DOHH2 (cell line): ENCODE measurements around the gene OR10H3.

Experiments
- H3F3A ChIP-seq: fragments of 200-600 bp; sonication (generic), shearing (Covaris generic); 2 replicates; pipeline ENCODE4 v1.6.0; 2016; ENCODE audit warnings: antibody characterized with exemption, mild to moderate bottlenecking; ENCODE audit not compliant: control insufficient read depth, insufficient read depth
- H3K27ac ChIP-seq: fragments of 200-600 bp; sonication (generic); 2 replicates; pipeline ENCODE4 v1.5.1; 2014; ENCODE audit warnings: low read depth, mild to moderate bottlenecking, low read length, moderate library complexity
- H3K27me3 ChIP-seq: fragments of 200-600 bp; sonication (generic); 2 replicates; pipeline ENCODE4 v1.6.1; 2014; ENCODE audit warnings: mild to moderate bottlenecking, low read length, mixed read lengths; ENCODE audit not compliant: control insufficient read depth
- H3K36me3 ChIP-seq: fragments of 200-600 bp; sonication (generic); 2 replicates; pipeline ENCODE4 v1.6.1; 2014; ENCODE audit warnings: mild to moderate bottlenecking, low read length, moderate library complexity, mixed read lengths; ENCODE audit not compliant: control insufficient read depth
- H3K4me1 ChIP-seq: fragments of 200-600 bp; sonication (generic); 2 replicates; pipeline ENCODE4 v1.6.1; 2014; ENCODE audit warnings: mild to moderate bottlenecking, low read length, mixed read lengths; ENCODE audit not compliant: control insufficient read depth
- H3K4me2 ChIP-seq: fragments of 200-600 bp; sonication (generic); 2 replicates; pipeline ENCODE4 v1.6.0; 2014; ENCODE audit warnings: mild to moderate bottlenecking, low read length, moderate library complexity
- H3K4me3 ChIP-seq: fragments of 200-600 bp; sonication (generic); 2 replicates; pipeline ENCODE4 v1.5.1; 2014; ENCODE audit warnings: mild to moderate bottlenecking, low read length, mixed read lengths
- H3K79me2 ChIP-seq: fragments of 200-600 bp; sonication (generic); 2 replicates; pipeline ENCODE4 v1.6.1; 2014; ENCODE audit warnings: mild to moderate bottlenecking, low read length, mixed read lengths; ENCODE audit not compliant: control insufficient read depth
- H3K9me2 ChIP-seq: fragments of 200-600 bp; sonication (generic); replicated peaks from 2 replicates; pipeline ENCODE4 v1.6.1; 2014; ENCODE audit warnings: mild to moderate bottlenecking, low read length, mixed read lengths; ENCODE audit not compliant: control insufficient read depth
- H3K9me3 ChIP-seq: fragments of 200-600 bp; sonication (generic); 2 replicates; pipeline ENCODE4 v1.6.1; 2014; ENCODE audit warnings: antibody characterized with exemption, low read length, mixed read lengths; ENCODE audit not compliant: control insufficient read depth, insufficient read depth
- H4K20me1 ChIP-seq: fragments of 200-600 bp; sonication (generic); 2 replicates; pipeline ENCODE4 v1.6.0; 2014; ENCODE audit warnings: low read depth, mild to moderate bottlenecking, antibody characterized with exemption, low read length, moderate library complexity; ENCODE audit not compliant: control insufficient read depth, insufficient read depth
- EZH2phosphoT487 ChIP-seq: fragments of 200-600 bp; sonication (generic); IDR thresholded peaks from 2 replicates; pipeline ENCODE4 v1.6.1; 2017; ENCODE audit warnings: borderline replicate concordance, mild to moderate bottlenecking, antibody characterized with exemption, low read length, moderate library complexity, mixed read lengths
- TF ChIP-seq, protein P1 (sequence below): fragments of 200-600 bp; sonication (generic); IDR thresholded peaks from one replicate; pipeline ENCODE4 v1.5.1; 2014; ENCODE audit warnings: antibody characterized with exemption, mild to moderate bottlenecking, low read depth, low read length; ENCODE audit not compliant: poor library complexity, severe bottlenecking

Gene OR10H3

DNA sequence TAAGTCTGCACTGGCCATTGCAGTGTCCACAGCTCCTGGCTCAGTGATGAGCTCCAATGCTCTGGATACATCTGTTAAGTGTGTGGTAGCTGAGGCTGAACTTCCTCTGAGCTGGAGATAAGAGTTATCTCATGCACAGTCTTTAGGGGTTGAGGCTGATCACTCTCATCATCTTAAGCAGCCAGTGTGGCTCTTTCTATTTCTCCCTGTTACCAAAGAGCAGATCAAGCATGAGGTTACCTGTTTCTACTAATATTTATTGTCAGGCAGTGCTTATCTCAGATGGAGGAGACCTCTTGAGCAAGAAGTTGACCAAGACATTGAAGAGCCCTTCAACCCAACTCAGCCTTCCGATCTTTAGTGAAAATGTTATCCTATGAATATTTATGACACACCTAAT is 16.5 kb upstream of the OR10H3 start:
- no peaks in the 10 kb centered on the region for H3K36me3 ChIP-seq
- TF ChIP-seq EZH2phosphoT487: no peak
- TF ChIP-seq, protein P1, sequence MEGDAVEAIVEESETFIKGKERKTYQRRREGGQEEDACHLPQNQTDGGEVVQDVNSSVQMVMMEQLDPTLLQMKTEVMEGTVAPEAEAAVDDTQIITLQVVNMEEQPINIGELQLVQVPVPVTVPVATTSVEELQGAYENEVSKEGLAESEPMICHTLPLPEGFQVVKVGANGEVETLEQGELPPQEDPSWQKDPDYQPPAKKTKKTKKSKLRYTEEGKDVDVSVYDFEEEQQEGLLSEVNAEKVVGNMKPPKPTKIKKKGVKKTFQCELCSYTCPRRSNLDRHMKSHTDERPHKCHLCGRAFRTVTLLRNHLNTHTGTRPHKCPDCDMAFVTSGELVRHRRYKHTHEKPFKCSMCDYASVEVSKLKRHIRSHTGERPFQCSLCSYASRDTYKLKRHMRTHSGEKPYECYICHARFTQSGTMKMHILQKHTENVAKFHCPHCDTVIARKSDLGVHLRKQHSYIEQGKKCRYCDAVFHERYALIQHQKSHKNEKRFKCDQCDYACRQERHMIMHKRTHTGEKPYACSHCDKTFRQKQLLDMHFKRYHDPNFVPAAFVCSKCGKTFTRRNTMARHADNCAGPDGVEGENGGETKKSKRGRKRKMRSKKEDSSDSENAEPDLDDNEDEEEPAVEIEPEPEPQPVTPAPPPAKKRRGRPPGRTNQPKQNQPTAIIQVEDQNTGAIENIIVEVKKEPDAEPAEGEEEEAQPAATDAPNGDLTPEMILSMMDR: no peak
- H3K79me2 ChIP-seq: no peaks in the 10 kb centered on the region
- H4K20me1 ChIP-seq: no peaks in the 10 kb centered on the region
- no peaks in the 10 kb centered on the region for H3K9me3 ChIP-seq
- H3K9me2 ChIP-seq: no peaks in the 10 kb centered on the region
- no peaks in the 10 kb centered on the region for H3F3A ChIP-seq
- H3K27ac ChIP-seq: no peak overlapping the region
- no peak overlapping the region for H3K4me3 ChIP-seq
- no peak overlapping the region for H3K4me2 ChIP-seq
- H3K27me3 ChIP-seq: no peaks in the 10 kb centered on the region
- no peaks in the 10 kb centered on the region for H3K4me1 ChIP-seq

DNA sequence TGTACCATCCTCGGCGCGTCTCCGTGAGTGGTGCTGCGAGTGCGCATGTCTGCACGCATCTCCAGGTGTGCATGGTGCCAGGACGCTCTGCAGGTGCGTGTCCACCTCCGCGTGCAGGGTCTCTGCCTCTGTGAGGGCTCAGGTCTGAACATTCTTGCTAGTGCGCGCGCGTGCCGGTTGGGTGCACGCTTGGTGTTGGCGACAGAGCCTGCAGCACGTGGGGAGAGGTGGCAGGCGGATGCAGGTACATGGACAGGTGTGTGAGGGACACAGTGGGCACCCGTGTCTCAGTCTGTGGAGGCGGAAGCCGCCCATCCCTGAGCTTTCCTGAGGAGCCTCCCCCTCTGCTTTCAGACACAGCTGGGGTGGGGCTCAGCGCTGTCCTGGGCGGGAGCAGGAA is 14.8 kb upstream of the OR10H3 start:
- Histone ChIP-seq H3F3A (no peaks in the 10 kb centered on the region), H3K27ac (no peak overlapping the region), H4K20me1 (no peaks in the 10 kb centered on the region), H3K4me3 (no peak overlapping the region), H3K4me2 (no peak overlapping the region), H3K36me3 (no peaks in the 10 kb centered on the region), H3K9me3 (no peaks in the 10 kb centered on the region), H3K27me3 (no peaks in the 10 kb centered on the region), H3K9me2 (no peaks in the 10 kb centered on the region), H3K79me2 (no peaks in the 10 kb centered on the region), H3K4me1 (no peaks in the 10 kb centered on the region)
- TF ChIP-seq, protein P1: no peak
- no peak for TF ChIP-seq EZH2phosphoT487

DNA sequence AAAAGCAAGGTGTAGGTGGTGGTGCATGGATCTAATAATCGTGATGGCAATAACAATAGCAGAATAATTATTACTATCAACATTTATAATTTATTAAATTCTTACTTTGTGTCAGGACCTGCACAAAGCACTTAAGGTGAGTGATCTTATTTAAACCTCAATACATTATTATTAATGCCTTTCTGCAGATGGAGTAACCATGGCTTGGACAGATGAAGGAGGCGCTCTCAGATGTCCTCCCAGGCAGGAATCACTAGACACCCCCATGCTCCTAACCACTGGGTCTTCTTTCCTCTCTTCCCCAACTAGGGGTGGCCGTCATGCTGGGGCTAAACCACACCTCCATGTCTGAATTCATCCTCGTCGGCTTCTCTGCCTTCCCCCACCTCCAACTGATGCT is 10.1 kb upstream of the OR10H3 start, which contains the start of gene OR10H2:
OR10H2 (plus strand) TSS at position 301 of the 400 bp plus-strand sequence; CDS start at position 321, 20 bp downstream.
- Histone ChIP-seq H3K9me3 (no peaks in the 10 kb centered on the region), H3F3A (no peaks in the 10 kb centered on the region)

More for the DNA sequence above, 10.1 kb upstream of the OR10H3 start, which contains the start of gene OR10H2:
- H3K9me2 ChIP-seq: no peaks in the 10 kb centered on the region
- no peak within 1 kb of the TSS for H3K27ac ChIP-seq
- no peaks in the 10 kb centered on the region for H3K27me3 ChIP-seq
- no peaks in the 10 kb centered on the region for H4K20me1 ChIP-seq
- no peak for TF ChIP-seq EZH2phosphoT487
- TF ChIP-seq, protein P1: no peak
- no peak within 1 kb of the TSS for H3K4me3 ChIP-seq
- no peaks in the 10 kb centered on the region for H3K36me3 ChIP-seq
- no peaks in the 10 kb centered on the region for H3K4me1 ChIP-seq
- no peaks in the 10 kb centered on the region for H3K79me2 ChIP-seq
- no peak within 1 kb of the TSS for H3K4me2 ChIP-seq
